ENCODE data around the gene AATF. TPM values are rescaled to one million over a fixed set of nuclear protein-coding genes. Genes with fewer than 3 reads are reported as not detected.
A peak's percentile ranks its signal among the peaks of the same experiment; 100 is the strongest.

AATF gene
- polyA plus RNA-seq, 1 donor from 2014 or later = 12.7 TPM

GRCh38 chr17:36950027-36950426 is 1.3 kb downstream of the AATF start:
- no peaks in the 10 kb centered on the region for H3F3A ChIP-seq (ENCODE audit: insufficient read depth, low read length, poor library complexity, severe bottlenecking)
- H3K4me2 ChIP-seq (ENCODE audit: low read length) = peak overlapping the region; percentile 79
- H3K4me3 ChIP-seq (ENCODE audit: low read length) = peak overlapping the region; percentile 73
- peaks cover 3% of the 10 kb centered on the region for H3K79me2 ChIP-seq (replicated peaks; ENCODE audit: insufficient read depth, low read length)
- H3K9me3 ChIP-seq (ENCODE audit: low read length) = no peaks in the 10 kb centered on the region
- H3K9ac ChIP-seq (ENCODE audit: low read length) = no peak overlapping the region
- H4K20me1 ChIP-seq (ENCODE audit: insufficient read depth) = no peaks in the 10 kb centered on the region
- TF ChIP-seq POLR2AphosphoS5 (IDR thresholded peaks at IDR 0.05) = no peak
- TF ChIP-seq RAD21 (conservative IDR thresholded peaks at IDR 0.05) = no peak
- TF ChIP-seq, protein P1, sequence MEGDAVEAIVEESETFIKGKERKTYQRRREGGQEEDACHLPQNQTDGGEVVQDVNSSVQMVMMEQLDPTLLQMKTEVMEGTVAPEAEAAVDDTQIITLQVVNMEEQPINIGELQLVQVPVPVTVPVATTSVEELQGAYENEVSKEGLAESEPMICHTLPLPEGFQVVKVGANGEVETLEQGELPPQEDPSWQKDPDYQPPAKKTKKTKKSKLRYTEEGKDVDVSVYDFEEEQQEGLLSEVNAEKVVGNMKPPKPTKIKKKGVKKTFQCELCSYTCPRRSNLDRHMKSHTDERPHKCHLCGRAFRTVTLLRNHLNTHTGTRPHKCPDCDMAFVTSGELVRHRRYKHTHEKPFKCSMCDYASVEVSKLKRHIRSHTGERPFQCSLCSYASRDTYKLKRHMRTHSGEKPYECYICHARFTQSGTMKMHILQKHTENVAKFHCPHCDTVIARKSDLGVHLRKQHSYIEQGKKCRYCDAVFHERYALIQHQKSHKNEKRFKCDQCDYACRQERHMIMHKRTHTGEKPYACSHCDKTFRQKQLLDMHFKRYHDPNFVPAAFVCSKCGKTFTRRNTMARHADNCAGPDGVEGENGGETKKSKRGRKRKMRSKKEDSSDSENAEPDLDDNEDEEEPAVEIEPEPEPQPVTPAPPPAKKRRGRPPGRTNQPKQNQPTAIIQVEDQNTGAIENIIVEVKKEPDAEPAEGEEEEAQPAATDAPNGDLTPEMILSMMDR (IDR thresholded peaks at IDR 0.05; ENCODE audit: poor library complexity, severe bottlenecking) = no peak
- TF ChIP-seq, protein P2, sequence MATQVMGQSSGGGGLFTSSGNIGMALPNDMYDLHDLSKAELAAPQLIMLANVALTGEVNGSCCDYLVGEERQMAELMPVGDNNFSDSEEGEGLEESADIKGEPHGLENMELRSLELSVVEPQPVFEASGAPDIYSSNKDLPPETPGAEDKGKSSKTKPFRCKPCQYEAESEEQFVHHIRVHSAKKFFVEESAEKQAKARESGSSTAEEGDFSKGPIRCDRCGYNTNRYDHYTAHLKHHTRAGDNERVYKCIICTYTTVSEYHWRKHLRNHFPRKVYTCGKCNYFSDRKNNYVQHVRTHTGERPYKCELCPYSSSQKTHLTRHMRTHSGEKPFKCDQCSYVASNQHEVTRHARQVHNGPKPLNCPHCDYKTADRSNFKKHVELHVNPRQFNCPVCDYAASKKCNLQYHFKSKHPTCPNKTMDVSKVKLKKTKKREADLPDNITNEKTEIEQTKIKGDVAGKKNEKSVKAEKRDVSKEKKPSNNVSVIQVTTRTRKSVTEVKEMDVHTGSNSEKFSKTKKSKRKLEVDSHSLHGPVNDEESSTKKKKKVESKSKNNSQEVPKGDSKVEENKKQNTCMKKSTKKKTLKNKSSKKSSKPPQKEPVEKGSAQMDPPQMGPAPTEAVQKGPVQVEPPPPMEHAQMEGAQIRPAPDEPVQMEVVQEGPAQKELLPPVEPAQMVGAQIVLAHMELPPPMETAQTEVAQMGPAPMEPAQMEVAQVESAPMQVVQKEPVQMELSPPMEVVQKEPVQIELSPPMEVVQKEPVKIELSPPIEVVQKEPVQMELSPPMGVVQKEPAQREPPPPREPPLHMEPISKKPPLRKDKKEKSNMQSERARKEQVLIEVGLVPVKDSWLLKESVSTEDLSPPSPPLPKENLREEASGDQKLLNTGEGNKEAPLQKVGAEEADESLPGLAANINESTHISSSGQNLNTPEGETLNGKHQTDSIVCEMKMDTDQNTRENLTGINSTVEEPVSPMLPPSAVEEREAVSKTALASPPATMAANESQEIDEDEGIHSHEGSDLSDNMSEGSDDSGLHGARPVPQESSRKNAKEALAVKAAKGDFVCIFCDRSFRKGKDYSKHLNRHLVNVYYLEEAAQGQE (IDR thresholded peaks at IDR 0.05; ENCODE audit: borderline replicate concordance) = no peak
- no peak for TF ChIP-seq EZH2 (IDR thresholded peaks at IDR 0.05; ENCODE audit: borderline replicate concordance, insufficient read depth, low read length, poor library complexity, severe bottlenecking)
- TF ChIP-seq TAF1 (IDR thresholded peaks at IDR 0.05; ENCODE audit: low read depth) = no peak
- TF ChIP-seq EP300 (conservative IDR thresholded peaks at IDR 0.05; ENCODE audit: poor library complexity, severe bottlenecking) = no peak
- no peak for TF ChIP-seq MXI1 (conservative IDR thresholded peaks at IDR 0.05; ENCODE audit: poor library complexity, severe bottlenecking)
- H3K27ac ChIP-seq (ENCODE audit: low read length) = no peak overlapping the region
- no peaks in the 10 kb centered on the region for H3K9me2 ChIP-seq (ENCODE audit: insufficient read depth, low read length)
- H3K36me3 ChIP-seq (ENCODE audit: insufficient read depth, low read length) = peaks cover 13% of the 10 kb centered on the region
- H2AFZ ChIP-seq (ENCODE audit: low read depth, low read length) = no peak overlapping the region
- peaks cover 32% of the 10 kb centered on the region for H3K27me3 ChIP-seq (ENCODE audit: insufficient read depth, low read depth, low read length)

DNA sequence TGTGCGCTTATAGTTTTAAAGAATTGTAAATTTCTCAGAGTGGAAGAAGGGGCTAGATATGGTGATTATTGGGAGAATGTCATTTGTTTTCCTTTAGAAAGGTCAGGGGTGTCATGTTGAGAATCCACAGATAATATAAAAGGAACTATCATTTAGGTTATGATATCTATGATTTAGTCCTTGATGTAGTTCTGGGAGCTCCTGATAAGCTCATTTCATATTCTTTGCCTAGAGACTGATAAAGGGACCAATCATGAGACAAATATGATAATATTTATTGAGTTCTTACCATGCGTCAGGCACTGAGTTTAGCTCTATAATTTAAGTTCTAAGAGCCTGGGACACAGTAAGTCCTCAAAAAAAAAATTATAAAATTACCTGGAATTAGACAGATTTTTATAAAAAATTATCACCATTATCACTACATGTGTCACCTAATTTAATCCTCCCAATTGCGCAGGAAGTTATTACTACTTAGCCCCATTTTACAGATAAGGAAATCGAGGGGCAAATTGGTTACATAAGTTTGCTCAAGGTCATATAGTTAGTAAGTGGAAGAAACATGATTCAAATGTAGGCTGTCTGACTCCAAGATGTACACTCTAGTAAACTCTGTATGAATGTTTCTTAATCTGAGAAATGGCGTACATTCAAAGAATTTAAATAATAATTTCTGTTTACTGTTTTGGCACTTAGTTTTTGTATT is 2.5 kb downstream of the AATF start:
- no peaks in the 10 kb centered on the region for H4K20me1 ChIP-seq (ENCODE audit: insufficient read depth)
- no peak overlapping the region for H2AFZ ChIP-seq (ENCODE audit: low read depth, low read length)
- H3K36me3 ChIP-seq (ENCODE audit: insufficient read depth, low read length) = peaks cover 16% of the 10 kb centered on the region
- H3K9me2 ChIP-seq (ENCODE audit: insufficient read depth, low read length) = no peaks in the 10 kb centered on the region
- H3K27ac ChIP-seq (ENCODE audit: low read length) = no peak overlapping the region
- H3K9me3 ChIP-seq (ENCODE audit: low read length) = no peaks in the 10 kb centered on the region
- peaks cover 3% of the 10 kb centered on the region for H3K79me2 ChIP-seq (replicated peaks; ENCODE audit: insufficient read depth, low read length)
- no peak for TF ChIP-seq RAD21 (conservative IDR thresholded peaks at IDR 0.05)
- TF ChIP-seq POLR2AphosphoS5 (IDR thresholded peaks at IDR 0.05) = no peak
- TF ChIP-seq, protein P1 (IDR thresholded peaks at IDR 0.05; ENCODE audit: poor library complexity, severe bottlenecking) = no peak
- no peak for TF ChIP-seq SMC3 (conservative IDR thresholded peaks at IDR 0.05; ENCODE audit: poor library complexity)
- TF ChIP-seq EZH2 (IDR thresholded peaks at IDR 0.05; ENCODE audit: borderline replicate concordance, insufficient read depth, low read length, poor library complexity, severe bottlenecking) = no peak
- no peak for TF ChIP-seq TAF1 (IDR thresholded peaks at IDR 0.05; ENCODE audit: low read depth)
- TF ChIP-seq MXI1 (conservative IDR thresholded peaks at IDR 0.05; ENCODE audit: poor library complexity, severe bottlenecking) = no peak
- no peak for TF ChIP-seq EP300 (conservative IDR thresholded peaks at IDR 0.05; ENCODE audit: poor library complexity, severe bottlenecking)
- TF ChIP-seq, protein P2 (IDR thresholded peaks at IDR 0.05; ENCODE audit: borderline replicate concordance) = no peak
- no peak overlapping the region for H3K9ac ChIP-seq (ENCODE audit: low read length)
- no peaks in the 10 kb centered on the region for H3F3A ChIP-seq (ENCODE audit: insufficient read depth, low read length, poor library complexity, severe bottlenecking)
- no peak overlapping the region for H3K4me2 ChIP-seq (ENCODE audit: low read length)
- H3K27me3 ChIP-seq (ENCODE audit: insufficient read depth, low read depth, low read length) = peaks cover 20% of the 10 kb centered on the region
- H3K4me3 ChIP-seq (ENCODE audit: low read length) = no peak overlapping the region
